HL-60 (cell line): ENCODE measurements around the gene TMEM121.
A peak's percentile ranks its signal among the peaks of the same experiment; 100 is the strongest.
"Not testable (repeated sequence)": the region's sequence is repeated elsewhere in the genome, so short reads cannot be mapped to it uniquely, and the experiment has no call there.

Source experiments
- DNase-seq, 2 experiments: peaks; one replicate each; pipeline ENCODE4 v3.0.0-alpha.2; 2010 to 2020; ENCODE audit warnings: low read depth in 1 of 2, low spot score in 1 of 2
- H3K27ac ChIP-seq: fragments of 250-450 bp; sonication (Bioruptor Pico); replicated peaks from 2 replicates; pipeline ENCODE4 v1.5.1; 2020; ENCODE audit warnings: mild to moderate bottlenecking, moderate library complexity
- H3K27me3 ChIP-seq: fragments of 250-450 bp; sonication (Bioruptor Pico); 2 replicates; pipeline ENCODE4 v1.5.1; 2021; ENCODE audit warnings: mild to moderate bottlenecking, moderate library complexity; ENCODE audit not compliant: insufficient read depth, poor library complexity, severe bottlenecking
- H3K4me3 ChIP-seq: replicated peaks from 2 replicates; pipeline ENCODE4 v1.5.1; 2011; ENCODE audit warnings: mild to moderate bottlenecking, control low read depth, low read length; ENCODE audit not compliant: insufficient read depth
- CTCF ChIP-seq: IDR thresholded peaks from one replicate; pipeline ENCODE4 v1.5.1; 2011; ENCODE audit warnings: low read length, control low read depth, inconsistent platforms; ENCODE audit not compliant: insufficient read depth
- GABPA ChIP-seq: IDR thresholded peaks from 2 replicates; pipeline ENCODE4 v1.6.1; 2012; ENCODE audit warnings: low read depth
- POLR2AphosphoS5 ChIP-seq: IDR thresholded peaks from 2 replicates; pipeline ENCODE4 v1.6.1; 2012; ENCODE audit warnings: low read depth
- REST ChIP-seq: IDR thresholded peaks from 2 replicates; pipeline ENCODE4 v1.6.1; 2012; ENCODE audit warnings: low read depth; ENCODE audit not compliant: insufficient replicate concordance
- SPI1 ChIP-seq: IDR thresholded peaks from 2 replicates; pipeline ENCODE4 v1.6.1; 2012; ENCODE audit warnings: low read depth, mild to moderate bottlenecking, borderline replicate concordance

Gene TMEM121

GRCh38 chr14:105554523-105554922, 28.1 kb downstream of the TMEM121 start:
- no peak overlapping the region for H3K4me3 ChIP-seq
- TF ChIP-seq REST (no peak), GABPA (no peak), CTCF (no peak), SPI1 (no peak), POLR2AphosphoS5 (no peak)
- H3K27me3 ChIP-seq: peaks cover 3% of the 10 kb centered on the region
- DNase-seq: no peak
- no peak overlapping the region for H3K27ac ChIP-seq

GRCh38 chr14:105557671-105558070, 31.3 kb downstream of the TMEM121 start:
- H3K27me3 ChIP-seq, H3K27ac ChIP-seq, DNase-seq, H3K4me3 ChIP-seq: not testable (repeated sequence)

GRCh38 chr14:105558449-105559154, 32.2 kb downstream of the TMEM121 start:
- not testable (repeated sequence) for H3K4me3 ChIP-seq, DNase-seq, H3K27me3 ChIP-seq, H3K27ac ChIP-seq

GRCh38 chr14:105559384-105560047, 33.1 kb downstream of the TMEM121 start:
- not testable (repeated sequence) for H3K4me3 ChIP-seq, DNase-seq, H3K27ac ChIP-seq, H3K27me3 ChIP-seq

- peak in 1 of 2 experiments; percentile 21 for DNase-seq
- H3K4me3 ChIP-seq, H3K27ac ChIP-seq, H3K27me3 ChIP-seq: not testable (repeated sequence)
Measured at GRCh38 chr14:105560048-105560669, 33.8 kb downstream of the TMEM121 start.

GRCh38 chr14:105561345-105561744, 35.0 kb downstream of the TMEM121 start:
- not testable (repeated sequence) for H3K27ac ChIP-seq, H3K27me3 ChIP-seq, DNase-seq, H3K4me3 ChIP-seq

- Histone ChIP-seq H3K27me3 (no peaks in the 10 kb centered on the region), H3K4me3 (no peak overlapping the region), H3K27ac (no peak overlapping the region)
- DNase-seq: no peak
- TF ChIP-seq REST (no peak), POLR2AphosphoS5 (no peak), CTCF (no peak), SPI1 (no peak), GABPA (no peak)
Measured at GRCh38 chr14:105562713-105563346, 36.4 kb downstream of the TMEM121 start.
